GM23338 (cell line): ENCODE results near the gene CHRNA7.

Experiments
- CTCF ChIP-seq, 2 experiments: fragments of 200-600 bp in 1 of 2; sonication (generic) in 1 of 2; conservative IDR thresholded peaks; 2 replicates each; pipeline versions ENCODE4 v1.5.1 to v1.6.1; 2016 to 2017; ENCODE audit warnings: antibody characterized with exemption in 2 of 2, low read depth in 2 of 2, mild to moderate bottlenecking in 2 of 2, moderate library complexity in 1 of 2
- ETS1 ChIP-seq: IDR thresholded peaks from 2 replicates; pipeline ENCODE4 v1.6.1; 2016; ENCODE audit warnings: antibody characterized with exemption
- EZH2phosphoT487 ChIP-seq: fragments of 200-600 bp; sonication (generic); IDR thresholded peaks from one replicate; pipeline ENCODE4 v1.8.1; 2018; ENCODE audit warnings: antibody characterized with exemption; ENCODE audit not compliant: unreplicated experiment
- STAT1 ChIP-seq: IDR thresholded peaks from one replicate; pipeline ENCODE4 v1.6.1; 2016; ENCODE audit warnings: antibody characterized with exemption; ENCODE audit not compliant: unreplicated experiment

DNA sequence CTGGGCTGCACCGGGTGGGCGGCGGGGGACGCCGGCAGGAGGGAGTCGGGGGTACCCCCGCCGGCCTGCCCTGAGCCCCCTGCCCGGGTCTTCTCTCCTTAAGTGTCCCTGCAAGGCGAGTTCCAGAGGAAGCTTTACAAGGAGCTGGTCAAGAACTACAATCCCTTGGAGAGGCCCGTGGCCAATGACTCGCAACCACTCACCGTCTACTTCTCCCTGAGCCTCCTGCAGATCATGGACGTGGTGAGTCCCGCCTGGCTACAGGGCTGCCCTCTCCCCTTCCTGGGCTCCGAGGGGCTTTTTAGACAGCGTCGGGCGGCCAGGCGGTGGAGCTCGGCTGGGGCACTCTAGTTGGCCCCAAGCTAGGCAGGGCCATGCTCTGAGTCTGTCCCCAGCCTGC lies 480 bp downstream of the CHRNA7 start:
- no peak for TF ChIP-seq CTCF (conservative IDR thresholded peaks at IDR 0.05; ENCODE audit: low read depth in 2 of 2)
- no peak for TF ChIP-seq ETS1
- TF ChIP-seq EZH2phosphoT487 = no peak
- TF ChIP-seq STAT1 = no peak
